Astrocyte of the hippocampus (primary cell): Measurements from ENCODE around the gene TAF11L11.
"Not testable (repeated sequence)": the region's sequence is repeated elsewhere in the genome, so short reads cannot be mapped to it uniquely, and the experiment has no call there.

Source experiments
- DNase-seq: peaks from one replicate; pipeline ENCODE4 v3.0.0; 2011; ENCODE audit warnings: low read depth, low spot score

The TAF11L11 gene

DNA sequence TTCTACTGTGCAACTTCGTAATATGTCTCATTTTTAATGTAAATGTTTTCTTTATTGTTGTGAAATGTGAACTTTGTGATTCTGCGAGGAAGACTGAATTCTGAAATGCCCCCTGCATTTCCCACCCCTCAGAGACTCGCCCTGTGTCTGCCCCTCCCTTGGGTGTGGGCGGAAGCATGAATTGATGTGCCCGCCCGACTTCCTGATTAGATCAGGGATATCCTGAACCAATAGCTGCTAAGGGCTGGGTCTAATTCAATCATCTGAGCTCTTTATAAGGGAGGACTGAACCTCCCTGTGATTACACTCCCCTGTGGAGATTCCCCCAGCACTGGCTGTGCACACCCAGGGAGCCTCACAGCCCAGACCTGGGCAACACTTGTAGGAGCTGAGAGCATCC, at the start of gene TAF11L11:
Gene TAF11L11 (plus strand): TSS at position 304 of the 400 bp plus-strand sequence.
- DNase-seq: not testable (repeated sequence)

DNA sequence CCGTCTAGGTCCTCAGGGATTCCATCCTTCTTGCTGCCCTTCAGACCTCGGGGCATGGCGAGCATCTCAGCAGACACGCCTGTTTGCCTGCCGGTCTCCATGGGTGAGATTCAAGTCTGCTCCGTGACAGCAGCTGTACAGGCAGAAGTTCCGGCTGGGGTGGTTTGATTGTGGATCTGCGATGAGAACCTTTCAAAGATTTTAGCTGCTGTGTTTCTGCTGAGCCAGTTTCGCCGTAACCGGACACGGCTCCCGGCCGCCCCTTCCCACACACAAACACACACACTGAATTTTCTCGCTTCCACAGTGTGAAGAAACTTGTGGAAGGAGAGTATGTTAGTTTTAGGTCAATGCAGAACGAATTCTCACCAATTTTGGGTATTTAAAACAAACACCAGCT, 18.3 kb upstream of the TAF11L11 start, which contains the start of gene TAF11L7:
Gene TAF11L7 (minus strand): TSS at position 101 of the 400 bp plus-strand sequence.
- not testable (repeated sequence) for DNase-seq

DNA sequence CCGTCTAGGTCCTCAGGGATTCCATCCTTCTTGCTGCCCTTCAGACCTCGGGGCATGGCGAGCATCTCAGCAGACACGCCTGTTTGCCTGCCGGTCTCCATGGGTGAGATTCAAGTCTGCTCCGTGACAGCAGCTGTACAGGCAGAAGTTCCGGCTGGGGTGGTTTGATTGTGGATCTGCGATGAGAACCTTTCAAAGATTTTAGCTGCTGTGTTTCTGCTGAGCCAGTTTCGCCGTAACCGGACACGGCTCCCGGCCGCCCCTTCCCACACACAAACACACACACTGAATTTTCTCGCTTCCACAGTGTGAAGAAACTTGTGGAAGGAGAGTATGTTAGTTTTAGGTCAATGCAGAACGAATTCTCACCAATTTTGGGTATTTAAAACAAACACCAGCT, 13.1 kb upstream of the TAF11L11 start, which contains the start of gene TAF11L8:
Gene TAF11L8 (minus strand): TSS at position 101 of the 400 bp plus-strand sequence.
- not testable (repeated sequence) for DNase-seq

DNA sequence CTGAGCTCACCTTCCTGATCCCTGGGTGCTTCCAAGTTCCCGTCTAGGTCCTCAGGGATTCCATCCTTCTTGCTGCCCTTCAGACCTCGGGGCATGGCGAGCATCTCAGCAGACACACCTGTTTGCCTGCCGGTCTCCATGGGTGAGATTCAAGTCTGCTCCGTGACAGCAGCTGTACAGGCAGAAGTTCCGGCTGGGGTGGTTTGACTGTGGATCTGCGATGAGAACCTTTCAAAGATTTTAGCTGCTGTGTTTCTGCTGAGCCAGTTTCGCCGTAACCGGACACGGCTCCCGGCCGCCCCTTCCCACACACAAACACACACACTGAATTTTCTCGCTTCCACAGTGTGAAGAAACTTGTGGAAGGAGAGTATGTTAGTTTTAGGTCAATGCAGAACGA, 9.7 kb upstream of the TAF11L11 start, which contains the start of gene TAF11L9:
Gene TAF11L9 (minus strand): TSS at position 140 of the 400 bp plus-strand sequence.
- not testable (repeated sequence) for DNase-seq

DNA sequence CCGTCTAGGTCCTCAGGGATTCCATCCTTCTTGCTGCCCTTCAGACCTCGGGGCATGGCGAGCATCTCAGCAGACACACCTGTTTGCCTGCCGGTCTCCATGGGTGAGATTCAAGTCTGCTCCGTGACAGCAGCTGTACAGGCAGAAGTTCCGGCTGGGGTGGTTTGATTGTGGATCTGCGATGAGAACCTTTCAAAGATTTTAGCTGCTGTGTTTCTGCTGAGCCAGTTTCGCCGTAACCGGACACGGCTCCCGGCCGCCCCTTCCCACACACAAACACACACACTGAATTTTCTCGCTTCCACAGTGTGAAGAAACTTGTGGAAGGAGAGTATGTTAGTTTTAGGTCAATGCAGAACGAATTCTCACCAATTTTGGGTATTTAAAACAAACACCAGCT, 6.3 kb upstream of the TAF11L11 start, which contains the start of gene TAF11L10:
Gene TAF11L10 (minus strand): TSS at position 101 of the 400 bp plus-strand sequence.
- not testable (repeated sequence) for DNase-seq

DNA sequence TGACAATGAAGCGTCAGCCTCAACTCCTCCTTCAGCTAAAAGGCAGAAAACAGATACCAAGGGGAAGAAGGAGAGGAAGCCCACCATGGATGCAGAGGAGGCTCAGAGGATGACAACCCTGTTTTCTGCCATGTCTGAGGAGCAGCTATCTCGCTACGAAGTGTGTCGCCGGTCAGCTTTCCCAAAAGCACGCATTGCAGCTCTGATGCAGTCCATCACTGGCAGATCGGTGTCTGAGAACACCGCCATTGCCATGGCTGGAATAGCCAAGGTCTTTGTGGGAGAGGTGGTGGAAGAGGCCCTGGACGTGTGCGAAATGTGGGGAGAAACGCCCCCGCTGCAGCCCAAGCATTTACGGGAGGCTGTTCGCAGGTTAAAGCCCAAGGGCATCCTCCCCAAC, 968 bp downstream of the TAF11L11 start:
- no peak for DNase-seq

DNA sequence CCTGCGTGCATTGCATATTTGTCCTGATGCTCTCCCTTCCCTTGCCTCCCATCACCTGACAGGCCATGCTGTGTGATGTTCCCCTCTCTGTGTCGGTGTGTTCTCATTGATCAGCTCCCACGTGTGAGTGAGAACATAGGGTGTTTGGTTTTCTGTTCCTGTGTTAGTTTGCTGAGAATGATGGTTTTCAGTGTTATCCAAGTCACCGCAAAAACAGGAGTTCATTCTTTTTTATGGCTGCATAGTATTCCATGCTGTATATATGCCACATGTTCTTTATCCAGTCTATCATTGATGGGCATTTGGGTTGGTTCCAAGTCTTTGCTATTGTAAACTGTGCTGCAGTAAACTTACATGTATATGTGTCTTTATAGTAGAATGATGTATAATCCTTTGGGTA, 3.5 kb downstream of the TAF11L11 start:
- not testable (repeated sequence) for DNase-seq

DNA sequence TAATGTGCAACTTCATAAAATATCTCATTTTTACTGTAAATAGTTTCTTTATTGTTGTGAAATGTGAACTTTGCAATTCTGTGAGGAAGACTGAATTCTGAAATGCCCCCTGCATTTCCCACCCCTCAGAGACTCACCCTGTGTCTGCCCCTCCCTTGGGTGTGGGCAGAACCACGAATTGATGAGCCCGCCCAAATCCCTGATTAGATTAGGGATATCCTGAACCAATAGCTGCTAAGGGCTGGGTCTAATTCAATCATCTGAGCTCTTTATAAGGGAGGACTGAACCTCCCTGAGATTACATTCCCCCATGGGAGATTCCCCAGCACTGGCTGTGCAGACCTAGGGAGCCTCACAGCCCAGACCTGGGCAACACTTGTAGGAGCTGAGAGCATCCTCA, 6.1 kb downstream of the TAF11L11 start, which contains the start of gene TAF11L12:
Gene TAF11L12 (plus strand): TSS at position 301 of the 400 bp plus-strand sequence.
- DNase-seq: not testable (repeated sequence)

DNA sequence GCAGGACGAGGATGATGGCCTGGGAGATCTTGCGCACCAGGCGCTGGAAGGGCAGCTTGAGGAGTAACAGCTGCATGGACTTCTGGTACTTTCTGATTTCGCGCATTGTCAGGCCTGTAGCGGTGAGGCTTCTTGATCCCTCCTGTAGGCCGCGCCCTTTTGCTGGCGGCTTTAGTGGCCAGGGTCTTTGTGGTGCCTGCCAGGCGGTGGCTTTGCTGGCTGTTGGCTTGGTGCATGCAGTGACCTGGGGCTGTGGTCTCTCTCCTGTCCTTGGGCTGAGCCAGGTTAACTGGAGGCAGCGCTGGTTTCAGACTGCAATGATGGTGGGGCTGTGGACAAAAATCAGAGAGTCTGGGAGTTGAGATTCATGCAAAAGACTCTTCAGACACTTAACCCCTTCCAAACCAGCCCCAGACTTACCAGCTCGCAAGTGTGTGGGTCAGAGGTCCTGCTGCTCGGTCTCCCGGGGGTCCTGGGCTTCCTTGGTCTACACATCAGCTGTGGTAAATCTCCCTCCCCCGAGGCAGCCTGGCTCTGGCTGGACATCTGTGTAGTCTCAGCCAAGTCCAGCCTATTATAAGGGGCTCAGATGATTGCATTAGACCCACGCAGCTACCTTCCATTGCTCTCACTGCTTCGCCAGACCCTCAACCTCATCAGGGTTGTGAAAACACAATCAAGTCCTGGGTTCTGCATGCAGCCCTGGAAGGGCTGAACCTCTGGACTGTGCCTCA, 11.1 kb downstream of the TAF11L11 start:
- DNase-seq: no peak

DNA sequence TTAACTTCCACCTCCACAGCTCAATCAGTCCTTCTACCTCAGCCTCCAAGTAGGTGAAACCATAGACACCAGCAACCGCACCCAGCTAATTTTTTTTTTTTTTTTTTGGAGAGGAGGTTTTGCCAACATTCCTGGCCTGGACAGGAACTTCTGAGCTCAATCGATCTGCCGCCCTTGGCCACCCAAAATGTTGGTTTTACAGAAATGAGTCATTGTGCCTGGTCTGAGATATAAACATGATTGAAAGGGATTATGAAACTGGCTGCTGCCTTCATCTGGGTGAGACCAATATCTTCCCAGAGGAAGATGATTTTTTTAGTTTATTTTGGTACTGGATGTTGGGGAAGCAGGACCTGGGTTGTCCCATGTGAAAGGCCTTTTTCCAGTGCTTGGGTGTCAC, 15.4 kb downstream of the TAF11L11 start:
- no peak for DNase-seq

DNA sequence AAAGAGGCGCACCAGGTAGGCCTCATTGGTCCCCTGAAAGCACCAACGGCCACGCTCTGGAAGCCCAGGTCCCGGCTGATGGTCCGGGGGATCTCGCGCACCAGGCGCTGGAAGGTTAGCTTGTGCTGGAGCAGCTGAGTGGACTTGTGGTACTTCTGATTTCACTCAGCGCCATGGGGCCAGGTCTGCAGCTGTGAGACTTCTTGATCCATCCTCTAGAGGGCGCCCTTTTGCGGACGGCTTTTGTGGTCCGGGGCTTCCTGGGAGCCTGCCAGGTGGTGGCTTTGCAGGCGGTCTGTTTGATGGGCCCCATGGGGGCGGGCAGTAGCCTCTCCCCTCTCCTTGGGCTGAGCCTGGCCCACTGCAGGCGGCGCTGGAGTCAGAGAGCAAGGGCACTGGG, 16.6 kb downstream of the TAF11L11 start:
- no peak for DNase-seq

DNA sequence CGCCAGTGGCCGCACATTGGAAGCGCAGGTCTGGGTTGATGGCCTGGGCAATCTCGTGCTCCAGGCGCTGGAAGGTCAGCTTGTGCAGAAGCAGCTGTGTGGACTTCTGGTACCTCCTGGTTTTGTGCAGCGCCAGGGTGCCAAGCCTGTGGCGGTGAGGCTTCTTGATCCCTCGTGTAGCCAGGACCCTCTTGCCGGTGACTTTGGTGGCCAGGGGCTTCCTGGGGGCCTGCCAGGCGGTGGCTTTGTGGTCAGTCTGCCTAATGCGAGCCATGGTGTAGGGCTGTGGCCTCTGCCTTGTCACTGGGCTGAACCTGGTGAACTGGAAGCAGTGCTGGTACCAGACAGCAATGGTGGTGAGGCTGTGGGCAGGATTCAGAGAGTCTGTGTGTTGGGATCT, 21.7 kb downstream of the TAF11L11 start:
- no peak for DNase-seq

DNA sequence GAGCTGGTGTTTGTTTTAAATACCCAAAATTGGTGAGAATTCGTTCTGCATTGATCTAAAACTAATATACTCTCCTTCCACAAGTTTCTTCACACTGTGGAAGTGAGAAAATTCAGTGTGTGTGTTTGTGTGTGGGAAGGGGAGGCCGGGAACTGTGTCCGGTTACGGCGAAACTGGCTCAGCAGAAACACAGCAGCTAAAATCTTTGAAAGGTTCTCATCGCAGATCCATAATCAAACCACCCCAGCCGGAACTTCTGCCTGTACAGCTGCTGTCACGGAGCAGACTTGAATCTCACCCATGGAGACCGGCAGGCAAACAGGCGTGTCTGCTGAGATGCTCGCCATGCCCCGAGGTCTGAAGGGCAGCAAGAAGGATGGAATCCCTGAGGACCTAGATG, 27.8 kb downstream of the TAF11L11 start, which contains the start of gene TAF11L13:
Gene TAF11L13 (plus strand): TSS at position 301 of the 400 bp plus-strand sequence.
- DNase-seq: not testable (repeated sequence)

DNA sequence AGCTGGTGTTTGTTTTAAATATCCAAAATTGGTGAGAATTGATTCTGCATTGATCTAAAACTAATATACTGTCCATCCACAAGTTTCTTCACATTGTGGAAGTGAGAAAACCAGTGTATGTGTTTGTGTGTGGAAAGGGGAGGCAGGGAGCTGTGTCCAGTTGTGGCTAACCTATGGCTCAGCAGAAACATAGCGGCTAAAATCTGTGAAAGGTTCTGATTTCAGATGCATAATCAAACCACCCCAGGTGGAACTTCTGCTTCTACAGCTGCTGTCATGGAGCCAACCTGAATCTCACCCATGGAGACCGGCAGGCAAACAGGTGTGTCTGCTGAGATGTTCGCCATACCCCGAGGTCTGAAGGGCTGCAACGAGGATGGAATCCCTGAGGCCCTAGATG, 30.2 kb downstream of the TAF11L11 start, which contains the start of gene TAF11L14:
Gene TAF11L14 (plus strand): TSS at position 301 of the 400 bp plus-strand sequence.
- no peak for DNase-seq

DNA sequence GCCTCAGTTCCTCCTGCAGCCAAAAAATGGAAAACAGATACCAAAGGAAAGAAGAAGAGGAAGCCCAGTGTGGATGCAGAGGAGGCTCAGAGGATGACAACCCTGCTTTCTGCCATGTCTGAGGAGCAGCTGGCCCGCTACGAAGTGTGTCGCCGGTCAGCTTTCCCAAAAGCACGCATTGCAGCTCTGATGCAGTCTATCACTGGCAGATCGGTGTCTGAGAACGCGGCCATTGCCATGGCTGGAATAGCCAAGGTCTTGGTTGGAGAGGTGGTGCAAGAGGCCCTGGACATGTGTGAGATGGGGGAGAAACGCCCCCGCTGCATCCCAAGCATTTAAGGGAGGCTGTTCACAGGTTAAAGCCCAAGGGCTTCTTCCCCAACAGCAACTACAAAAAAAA, 45.2 kb downstream of the TAF11L11 start:
- DNase-seq: not testable (repeated sequence)

DNA sequence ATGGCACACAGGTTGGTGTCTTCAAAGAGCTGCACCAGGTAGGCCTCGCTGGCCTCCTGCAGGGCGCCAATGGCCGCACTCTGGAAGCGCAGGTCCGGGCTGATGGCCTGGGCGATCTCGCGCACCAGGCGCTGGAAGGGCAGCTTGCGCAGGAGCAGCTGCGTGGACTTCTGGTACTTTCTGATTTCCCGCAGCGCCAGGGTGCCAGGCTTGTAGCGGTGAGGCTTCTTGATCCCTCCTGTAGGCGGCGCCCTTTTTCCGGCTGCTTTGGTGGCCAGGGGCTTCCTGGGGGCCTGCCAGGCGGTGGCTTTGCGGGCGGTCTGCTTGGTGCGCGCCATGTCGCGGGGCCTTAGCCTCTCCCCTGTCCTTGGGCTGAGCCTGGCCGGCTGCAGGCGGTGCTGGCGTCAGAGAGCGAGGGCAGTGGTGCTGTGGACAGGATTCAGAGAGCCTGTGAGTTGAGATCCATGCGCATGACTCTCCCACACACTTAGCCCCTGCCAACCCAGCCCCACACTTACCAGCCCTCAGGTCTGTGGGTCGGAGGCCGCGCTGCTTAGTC, 51.3 kb downstream of the TAF11L11 start:
- DNase-seq: not testable (repeated sequence)
